C4-2B (cell line): ENCODE measurements around the gene GPR158.
"Not testable (repeated sequence)": the region's sequence is repeated elsewhere in the genome, so short reads cannot be mapped to it uniquely, and the experiment has no call there.

Experiments used
- H3K27ac ChIP-seq: fragments of 450-650 bp; 2 replicates; pipeline ENCODE4 v1.5.1; 2017
- ZFX ChIP-seq: fragments of 450-650 bp; IDR thresholded peaks from 2 replicates; pipeline ENCODE4 v1.6.1; 2017
- TF ChIP-seq, protein P1 (sequence below): fragments of 450-650 bp; conservative IDR thresholded peaks from 2 replicates; pipeline ENCODE4 v1.5.1; 2017; ENCODE audit warnings: mild to moderate bottlenecking

GPR158 gene

GRCh38 chr10:25336330-25336729 lies 161.5 kb downstream of the GPR158 start:
- no peak overlapping the region for H3K27ac ChIP-seq
- TF ChIP-seq, protein P1, sequence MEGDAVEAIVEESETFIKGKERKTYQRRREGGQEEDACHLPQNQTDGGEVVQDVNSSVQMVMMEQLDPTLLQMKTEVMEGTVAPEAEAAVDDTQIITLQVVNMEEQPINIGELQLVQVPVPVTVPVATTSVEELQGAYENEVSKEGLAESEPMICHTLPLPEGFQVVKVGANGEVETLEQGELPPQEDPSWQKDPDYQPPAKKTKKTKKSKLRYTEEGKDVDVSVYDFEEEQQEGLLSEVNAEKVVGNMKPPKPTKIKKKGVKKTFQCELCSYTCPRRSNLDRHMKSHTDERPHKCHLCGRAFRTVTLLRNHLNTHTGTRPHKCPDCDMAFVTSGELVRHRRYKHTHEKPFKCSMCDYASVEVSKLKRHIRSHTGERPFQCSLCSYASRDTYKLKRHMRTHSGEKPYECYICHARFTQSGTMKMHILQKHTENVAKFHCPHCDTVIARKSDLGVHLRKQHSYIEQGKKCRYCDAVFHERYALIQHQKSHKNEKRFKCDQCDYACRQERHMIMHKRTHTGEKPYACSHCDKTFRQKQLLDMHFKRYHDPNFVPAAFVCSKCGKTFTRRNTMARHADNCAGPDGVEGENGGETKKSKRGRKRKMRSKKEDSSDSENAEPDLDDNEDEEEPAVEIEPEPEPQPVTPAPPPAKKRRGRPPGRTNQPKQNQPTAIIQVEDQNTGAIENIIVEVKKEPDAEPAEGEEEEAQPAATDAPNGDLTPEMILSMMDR, result no peak
- TF ChIP-seq ZFX, result no peak

DNA sequence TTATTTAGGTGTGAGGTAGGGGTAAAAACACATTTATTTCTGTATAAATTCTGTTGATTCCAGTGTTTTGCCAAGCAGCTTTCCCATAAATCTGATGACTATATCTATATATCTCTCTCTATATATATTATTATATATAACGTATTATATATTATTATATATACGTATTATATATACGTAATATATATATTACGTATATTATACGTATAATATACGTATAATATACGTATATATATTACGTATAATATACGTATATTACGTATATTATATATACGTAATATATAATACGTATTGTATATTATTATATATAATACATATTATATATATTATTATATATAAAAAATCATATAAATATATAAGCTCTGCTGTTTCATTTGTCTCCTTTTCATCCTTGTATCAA lies 163.5 kb downstream of the GPR158 start:
- H3K27ac ChIP-seq, result no peak overlapping the region
- TF ChIP-seq, protein P1, result no peak
- TF ChIP-seq ZFX, result no peak

DNA sequence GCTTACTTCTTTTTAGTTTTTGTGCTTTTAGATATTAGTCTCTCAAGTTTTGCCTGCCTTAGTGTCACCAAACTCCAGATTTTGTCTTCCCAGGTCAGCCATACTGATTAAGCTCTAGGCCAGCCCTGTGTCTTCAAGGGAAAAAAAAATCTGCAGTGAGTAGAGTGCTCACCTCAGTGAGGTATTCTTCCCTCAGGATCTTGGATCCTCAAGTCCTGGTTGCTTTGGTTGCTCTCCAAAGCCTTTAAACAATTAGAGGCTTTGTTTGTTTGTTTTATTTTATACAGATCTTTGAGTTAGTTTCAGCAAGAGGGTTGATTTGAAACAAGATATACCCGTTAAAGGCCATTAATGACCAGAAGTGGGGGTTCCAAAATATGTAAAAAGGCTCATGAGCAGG lies 165.2 kb downstream of the GPR158 start:
- no peak overlapping the region for H3K27ac ChIP-seq
- TF ChIP-seq, protein P1, result no peak
- no peak for TF ChIP-seq ZFX

- TF ChIP-seq ZFX, result no peak
- TF ChIP-seq, protein P1, result no peak
- no peak overlapping the region for H3K27ac ChIP-seq
These were observed 174.7 kb downstream of the GPR158 start for GRCh38 chr10:25349520-25349919.

GRCh38 chr10:25356609-25357008 lies 181.8 kb downstream of the GPR158 start:
- H3K27ac ChIP-seq, result no peak overlapping the region
- no peak for TF ChIP-seq ZFX
- TF ChIP-seq, protein P1, result no peak

DNA sequence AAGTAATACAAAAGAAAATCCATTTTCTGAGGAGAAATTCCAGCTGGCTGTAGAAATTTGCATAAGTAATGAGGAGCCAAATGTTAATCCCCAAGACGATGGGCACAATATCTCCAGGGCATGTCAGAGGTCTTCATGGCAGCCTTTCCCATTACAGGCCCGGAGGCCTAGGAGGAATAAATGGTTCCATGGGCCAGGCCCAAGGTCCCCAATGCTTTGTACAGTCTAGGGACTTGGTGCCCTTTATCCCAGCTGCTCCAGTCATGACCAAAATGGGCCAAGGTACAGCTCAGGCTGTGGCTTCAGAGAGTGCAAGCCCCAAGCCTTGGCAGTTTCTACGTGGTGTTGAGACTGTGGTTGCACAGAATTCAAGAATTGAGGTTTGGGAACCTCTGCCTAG lies 182.5 kb downstream of the GPR158 start:
- TF ChIP-seq ZFX, result no peak
- TF ChIP-seq, protein P1, result no peak
- no peak overlapping the region for H3K27ac ChIP-seq

GRCh38 chr10:25382029-25382810 lies 207.4 kb downstream of the GPR158 start:
- H3K27ac ChIP-seq, result no peak overlapping the region
- no peak for TF ChIP-seq ZFX
- TF ChIP-seq, protein P1, result no peak

GRCh38 chr10:25382901-25383300 lies 208.1 kb downstream of the GPR158 start:
- not testable (repeated sequence) for H3K27ac ChIP-seq
